Nephron progenitor cell (in vitro differentiated cells): Measurements from ENCODE around the gene NDUFA6.

ENCODE experiments used
- DNase-seq: peaks from one replicate; pipeline ENCODE4 v3.0.0; 2021
- H3K27ac Mint-ChIP-seq: 2 replicates; pipeline ENCODE4 v1.8.0; 2021; ENCODE audit warnings: mild to moderate bottlenecking, moderate library complexity, mixed read lengths
- H3K27me3 Mint-ChIP-seq: 2 replicates; pipeline ENCODE4 v1.8.0; 2021; ENCODE audit warnings: mild to moderate bottlenecking, low read depth, mixed read lengths; ENCODE audit not compliant: poor library complexity
- H3K36me3 Mint-ChIP-seq: 2 replicates; pipeline ENCODE4 v1.8.0; 2021; ENCODE audit warnings: low read depth, mixed read lengths
- H3K4me1 Mint-ChIP-seq: 2 replicates; pipeline ENCODE4 v1.8.0; 2021; ENCODE audit warnings: mixed read lengths
- H3K4me3 Mint-ChIP-seq: 2 replicates; pipeline ENCODE4 v1.8.0; 2021; ENCODE audit warnings: mild to moderate bottlenecking, moderate library complexity, mixed read lengths
- H3K9me3 Mint-ChIP-seq: 2 replicates; pipeline ENCODE4 v1.8.0; 2021; ENCODE audit warnings: mild to moderate bottlenecking, moderate library complexity, mixed read lengths
- CTCF ChIP-seq: fragments of 200-600 bp; sonication (generic); IDR thresholded peaks from 2 replicates; pipeline ENCODE4 v1.5.0; 2021; ENCODE audit warnings: antibody characterized with exemption

The NDUFA6 gene

GRCh38 chr22:42039271-42039670 is 51.3 kb downstream of the NDUFA6 start:
- TF ChIP-seq CTCF = no peak
- Mint-ChIP-seq H3K27me3 (peaks cover 15% of the 10 kb centered on the region), H3K4me3 (no peak overlapping the region), H3K36me3 (no peaks in the 10 kb centered on the region), H3K27ac (no peak overlapping the region), H3K4me1 (no peaks in the 10 kb centered on the region), H3K9me3 (peaks cover 51% of the 10 kb centered on the region)
- DNase-seq = no peak
